H9 (cell line): Measurements from ENCODE around the gene DYNLRB2. TPM values are rescaled to one million over a fixed set of nuclear protein-coding genes. Genes with fewer than 3 reads are reported as not detected.

Experiments
- DNase-seq: peaks from one replicate; pipeline ENCODE4 v3.0.0-alpha.2; 2017
- H2AFZ ChIP-seq: one replicate; pipeline ENCODE4 v1.6.1; 2013; ENCODE audit warnings: mild to moderate bottlenecking, low read length, control low read depth, moderate library complexity
- H2AK5ac ChIP-seq: 2 replicates; pipeline ENCODE4 v1.6.1; 2013; ENCODE audit warnings: low read length, control low read depth, mixed read lengths; ENCODE audit not compliant: insufficient read length
- H2BK120ac ChIP-seq: one replicate; pipeline ENCODE4 v1.6.1; 2013; ENCODE audit warnings: low read depth, mild to moderate bottlenecking, low read length, control low read depth, inconsistent platforms; ENCODE audit not compliant: poor library complexity, severe bottlenecking
- H2BK12ac ChIP-seq: 2 replicates; pipeline ENCODE4 v1.6.1; 2013; ENCODE audit warnings: low read length, control low read depth, mixed read lengths, low read depth; ENCODE audit not compliant: insufficient read length
- H2BK15ac ChIP-seq: 2 replicates; pipeline ENCODE4 v1.6.1; 2013; ENCODE audit warnings: low read depth, low read length, control low read depth
- H2BK20ac ChIP-seq: one replicate; pipeline ENCODE4 v1.6.1; 2013; ENCODE audit warnings: low read depth, mild to moderate bottlenecking, low read length, control low read depth, inconsistent platforms; ENCODE audit not compliant: poor library complexity, severe bottlenecking
- H2BK5ac ChIP-seq: 2 replicates; pipeline ENCODE4 v1.6.1; 2013; ENCODE audit warnings: low read length, control low read depth, mixed read lengths; ENCODE audit not compliant: insufficient read length
- H3K14ac ChIP-seq: 2 replicates; pipeline ENCODE4 v1.6.1; 2013; ENCODE audit warnings: low read length, control low read depth; ENCODE audit not compliant: insufficient read depth
- H3K18ac ChIP-seq: 2 replicates; pipeline ENCODE4 v1.6.1; 2013; ENCODE audit warnings: low read depth, mild to moderate bottlenecking, mixed read lengths, low read length, control low read depth; ENCODE audit not compliant: insufficient read length
- H3K23ac ChIP-seq: 2 replicates; pipeline ENCODE4 v1.6.1; 2013; ENCODE audit warnings: low read length, control low read depth, mixed read lengths, low read depth; ENCODE audit not compliant: insufficient read length
- H3K23me2 ChIP-seq: 2 replicates; pipeline ENCODE4 v1.6.1; 2013; ENCODE audit warnings: low read depth, mild to moderate bottlenecking, mixed read lengths, low read length, control low read depth; ENCODE audit not compliant: insufficient read length, poor library complexity, severe bottlenecking
- H3K27ac ChIP-seq: 2 replicates; pipeline ENCODE4 v1.5.1; 2013; ENCODE audit warnings: low read length, control low read depth, mixed read lengths, low read depth; ENCODE audit not compliant: insufficient read length
- H3K27me3 ChIP-seq: 2 replicates; pipeline ENCODE4 v1.6.1; 2013; ENCODE audit warnings: low read length, control low read depth, inconsistent platforms; ENCODE audit not compliant: insufficient read depth
- H3K4ac ChIP-seq: 2 replicates; pipeline ENCODE4 v1.6.1; 2013; ENCODE audit warnings: low read depth, mild to moderate bottlenecking, control low read depth, inconsistent platforms, low read length, moderate library complexity
- H3K4me1 ChIP-seq: 2 replicates; pipeline ENCODE4 v1.6.1; 2013; ENCODE audit warnings: low read length, control low read depth, inconsistent platforms; ENCODE audit not compliant: insufficient read depth
- H3K4me2 ChIP-seq: 2 replicates; pipeline ENCODE4 v1.6.1; 2013; ENCODE audit warnings: low read length, control low read depth, mixed read lengths; ENCODE audit not compliant: insufficient read length, insufficient read depth
- H3K56ac ChIP-seq: 2 replicates; pipeline ENCODE4 v1.6.1; 2013; ENCODE audit warnings: low read depth, mild to moderate bottlenecking, mixed read lengths, low read length, control low read depth; ENCODE audit not compliant: insufficient read length
- H3K79me1 ChIP-seq: 2 replicates; pipeline ENCODE4 v1.6.1; 2013; ENCODE audit warnings: low read depth, mild to moderate bottlenecking, moderate library complexity, low read length, control low read depth, inconsistent platforms; ENCODE audit not compliant: insufficient read depth, poor library complexity, severe bottlenecking
- H3K79me2 ChIP-seq: 2 replicates; pipeline ENCODE4 v1.6.1; 2013; ENCODE audit warnings: low read length, control low read depth, inconsistent platforms; ENCODE audit not compliant: insufficient read depth
- H3K9ac ChIP-seq: 2 replicates; pipeline ENCODE4 v1.6.1; 2013; ENCODE audit warnings: low read length, control low read depth, mixed read lengths; ENCODE audit not compliant: insufficient read length; ENCODE audit errors: extremely low read depth
- H3K9me3 ChIP-seq: one replicate; pipeline ENCODE4 v1.6.1; 2013; ENCODE audit warnings: low read depth, low read length, inconsistent platforms; ENCODE audit not compliant: control insufficient read depth
- H3T11ph ChIP-seq: one replicate; pipeline ENCODE4 v1.6.1; 2013; ENCODE audit warnings: mild to moderate bottlenecking, low read length, control low read depth, inconsistent platforms
- H4K20me1 ChIP-seq: one replicate; pipeline ENCODE4 v1.6.1; 2013; ENCODE audit not compliant: control insufficient read depth, insufficient read length, insufficient read depth
- H4K5ac ChIP-seq: 2 replicates; pipeline ENCODE4 v1.6.1; 2013; ENCODE audit warnings: low read depth, mild to moderate bottlenecking, mixed read lengths, low read length, control low read depth; ENCODE audit not compliant: insufficient read length
- H4K8ac ChIP-seq: replicated peaks from 2 replicates; pipeline ENCODE4 v1.6.1; 2013; ENCODE audit warnings: low read length, control low read depth, mixed read lengths, low read depth; ENCODE audit not compliant: insufficient read length
- H4K91ac ChIP-seq: 2 replicates; pipeline ENCODE4 v1.6.1; 2013; ENCODE audit warnings: low read depth, mild to moderate bottlenecking, moderate library complexity, mixed read lengths, low read length, control low read depth; ENCODE audit not compliant: insufficient read length
- H3K27ac Mint-ChIP-seq, 3 experiments: 2 replicates in 2 of 3; 3 replicates in 1 of 3; pipeline ENCODE4 v1.8.0; 2020 to 2021; ENCODE audit warnings: mixed read lengths in 3 of 3, mild to moderate bottlenecking in 1 of 3, moderate library complexity in 1 of 3
- H3K27me3 Mint-ChIP-seq: 2 replicates; pipeline ENCODE4 v1.8.0; 2021; ENCODE audit warnings: low read depth, mild to moderate bottlenecking, moderate library complexity, mixed read lengths
- H3K36me3 Mint-ChIP-seq, 3 experiments: 2 replicates in 2 of 3; 3 replicates in 1 of 3; pipeline ENCODE4 v1.8.0; 2020 to 2021; ENCODE audit warnings: low read depth in 3 of 3, mixed read lengths in 3 of 3; ENCODE audit not compliant: insufficient read depth in 1 of 3
- H3K4me1 Mint-ChIP-seq, 2 experiments: 2 replicates each; pipeline ENCODE4 v1.8.0; 2020; ENCODE audit warnings: mixed read lengths in 2 of 2
- H3K4me3 Mint-ChIP-seq, 2 experiments: 2 replicates in 1 of 2; 3 replicates in 1 of 2; pipeline ENCODE4 v1.8.0; 2020 to 2021; ENCODE audit warnings: mild to moderate bottlenecking in 2 of 2, mixed read lengths in 2 of 2, moderate library complexity in 1 of 2
- H3K9me3 Mint-ChIP-seq, 2 experiments: 2 replicates in 1 of 2; 3 replicates in 1 of 2; pipeline ENCODE4 v1.8.0; 2020; ENCODE audit warnings: mild to moderate bottlenecking in 2 of 2, mixed read lengths in 2 of 2, moderate library complexity in 1 of 2
- CTCF ChIP-seq: fragments of 200-600 bp; sonication (generic); conservative IDR thresholded peaks from 3 replicates; pipeline ENCODE4 v1.8.0; 2021; ENCODE audit warnings: antibody characterized with exemption, mild to moderate bottlenecking
- WGBS: extraction: QIAGEN DNeasy Blood & Tissue Kit; methylation state at CpG from one replicate; pipeline ENCODE4 v1.1.7; 2013; ENCODE audit warnings: missing lambda C conversion rate, low lambda C conversion rate, mixed read lengths; ENCODE audit not compliant: insufficient read length; ENCODE audit errors: extremely low coverage; 5-methylcytosine and 5-hydroxymethylcytosine counted together
- total RNA-seq: library from RNA; stranded (reverse); gene quantifications from 2 replicates; pipeline ENCODE4 v1.2.1, GENCODE V29; 2021

DYNLRB2 gene
- total RNA-seq, 1 experiment from 2014 or later: not detected

- Mint-ChIP-seq H3K36me3 (no peaks in the 10 kb centered on the region), H3K9me3 (no peaks in the 10 kb centered on the region; a peak in 2 of 5 replicates), H3K4me1 (peaks cover 0 to 4% of the 10 kb centered on the region in 2 experiments; a peak in 1 of 4 replicates), H3K27ac (no peak overlapping the region), H3K27me3 (no peaks in the 10 kb centered on the region), H3K4me3 (no peak overlapping the region)
- no peak overlapping the region for H3T11ph ChIP-seq
- no peak overlapping the region for H3K27ac ChIP-seq
- H3K4me2 ChIP-seq: no peak overlapping the region
- no peaks in the 10 kb centered on the region for H3K9me3 ChIP-seq
- no peaks in the 10 kb centered on the region for H3K27me3 ChIP-seq
- no peaks in the 10 kb centered on the region for H3K79me1 ChIP-seq
- WGBS: no CpG with 5 or more reads among the region's 2 CpGs
- no peak overlapping the region for H3K9ac ChIP-seq
- H3K18ac ChIP-seq: no peak overlapping the region
- H2AK5ac ChIP-seq: no peak overlapping the region
- H2AFZ ChIP-seq: no peak overlapping the region
- no peak overlapping the region for H2BK12ac ChIP-seq
- no peak overlapping the region for H2BK15ac ChIP-seq
- H3K56ac ChIP-seq: no peak overlapping the region
- H3K4me1 ChIP-seq: no peaks in the 10 kb centered on the region
- H3K23ac ChIP-seq: no peak overlapping the region
- no peak overlapping the region for H3K4ac ChIP-seq
- no peak overlapping the region for H2BK120ac ChIP-seq
- no peak overlapping the region for H2BK5ac ChIP-seq
- H4K91ac ChIP-seq: no peak overlapping the region
- H3K23me2 ChIP-seq: no peaks in the 10 kb centered on the region
- H4K8ac ChIP-seq: no peak overlapping the region
- H4K20me1 ChIP-seq: no peaks in the 10 kb centered on the region
- H3K14ac ChIP-seq: no peak overlapping the region
- H4K5ac ChIP-seq: no peak overlapping the region
- TF ChIP-seq CTCF: no peak
- no peaks in the 10 kb centered on the region for H3K79me2 ChIP-seq
- no peak for DNase-seq
- no peak overlapping the region for H2BK20ac ChIP-seq
Measured at GRCh38 chr16:80503107-80503506, 37.7 kb upstream of the DYNLRB2 start.
